Femur (tissue), 1 donor: ENCODE data around the gene ERC2.

Experiments used
- DNase-seq: peaks from one replicate; pipeline ENCODE4 v3.0.0-alpha.2; 2017

Gene ERC2

DNA sequence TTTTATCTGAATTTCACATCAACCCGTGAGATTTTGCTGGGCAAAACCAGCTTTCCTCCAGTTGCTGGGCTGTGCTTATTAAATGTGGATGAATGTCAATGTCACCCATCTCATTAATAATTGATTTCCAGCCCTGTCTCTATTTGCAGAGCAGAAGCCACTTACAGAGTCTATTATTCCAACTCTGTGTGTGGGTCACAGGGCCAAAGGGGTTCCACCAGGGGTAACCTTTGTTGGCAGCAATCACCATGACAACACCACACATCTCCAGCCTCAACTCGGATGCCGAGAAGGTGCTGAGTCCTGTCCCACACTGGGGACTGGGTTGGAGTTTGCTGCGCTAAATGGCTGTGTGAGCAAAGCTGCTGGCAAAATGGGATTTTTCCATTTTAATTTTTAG lies 930.1 kb downstream of the ERC2 start:
- no peak for DNase-seq

DNA sequence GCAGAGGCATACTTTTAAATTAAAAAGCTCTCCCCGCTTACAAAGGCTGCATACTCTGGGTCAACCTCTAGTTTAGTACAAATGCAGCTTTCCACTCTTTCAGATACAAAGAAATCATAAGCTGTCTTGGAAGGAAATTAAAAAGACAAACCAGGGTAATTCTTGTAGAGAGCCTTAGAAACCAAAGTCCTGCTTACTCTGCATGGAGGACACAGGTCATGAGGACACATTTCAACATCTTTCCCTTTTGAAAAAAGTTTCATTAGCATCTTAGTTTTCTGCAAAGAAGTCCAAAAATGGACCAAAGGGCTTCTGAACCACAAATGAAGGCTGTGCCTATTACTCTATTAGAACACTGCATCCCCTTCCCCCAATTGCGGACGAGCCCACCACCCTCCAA lies 930.7 kb downstream of the ERC2 start:
- DNase-seq: no peak

DNA sequence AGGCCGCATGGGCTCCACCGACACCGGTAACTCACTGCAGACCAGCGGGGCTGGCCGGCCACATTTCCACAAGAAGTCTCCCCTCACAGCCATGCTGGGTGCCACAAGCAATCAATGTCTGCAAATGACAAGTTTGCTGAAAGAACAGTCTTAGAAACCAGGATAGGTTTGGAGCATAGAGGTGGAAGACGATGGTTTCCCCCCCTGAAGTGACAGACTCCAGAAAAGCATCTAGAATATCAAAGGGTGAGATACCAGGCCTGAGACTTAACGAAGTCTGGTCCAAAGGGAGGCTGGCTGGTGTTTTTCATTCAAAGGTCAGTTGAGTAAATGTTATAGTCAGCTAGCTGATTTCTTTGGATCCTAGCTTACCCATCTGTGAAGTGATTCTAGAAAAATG lies 931.1 kb downstream of the ERC2 start:
- no peak for DNase-seq

DNA sequence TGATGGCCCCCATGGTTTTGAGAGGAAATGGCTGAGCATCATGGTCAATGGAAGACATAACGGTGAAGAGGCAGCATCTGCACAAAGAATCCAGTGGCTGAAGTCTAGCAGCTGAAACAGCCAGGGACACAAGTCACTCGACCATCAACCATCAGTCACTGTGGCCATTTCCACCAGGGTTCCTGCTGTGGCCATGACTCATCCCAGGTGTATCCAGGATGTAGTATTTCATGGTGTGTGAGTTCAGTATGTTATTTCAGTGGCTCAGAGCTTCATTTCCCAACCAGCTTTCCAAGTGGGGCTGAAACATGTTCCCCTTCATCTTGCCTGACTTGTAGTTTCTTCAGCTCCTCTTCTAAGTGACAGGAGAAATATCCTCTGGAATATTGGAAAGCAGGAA lies 933.4 kb downstream of the ERC2 start:
- no peak for DNase-seq

DNA sequence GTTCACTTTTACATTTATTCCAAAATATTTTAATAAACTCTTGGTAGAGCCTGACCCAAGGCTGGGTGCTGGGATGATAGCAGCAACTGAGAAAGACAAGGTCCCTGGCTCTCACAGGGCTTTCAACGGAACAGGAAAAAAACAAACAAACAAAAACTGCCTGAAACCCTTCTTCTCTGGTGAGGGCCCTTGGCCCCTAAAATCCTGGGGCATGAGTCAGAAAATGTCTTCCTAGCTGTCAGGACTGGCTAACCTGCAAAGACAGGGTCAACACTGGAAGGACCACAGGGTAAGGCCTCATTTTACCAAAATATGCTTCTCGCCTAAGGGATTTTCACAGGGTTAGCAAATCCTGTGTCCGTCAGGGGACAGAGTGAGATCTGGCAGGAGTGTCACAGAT lies 935.5 kb downstream of the ERC2 start:
- DNase-seq: no peak

DNA sequence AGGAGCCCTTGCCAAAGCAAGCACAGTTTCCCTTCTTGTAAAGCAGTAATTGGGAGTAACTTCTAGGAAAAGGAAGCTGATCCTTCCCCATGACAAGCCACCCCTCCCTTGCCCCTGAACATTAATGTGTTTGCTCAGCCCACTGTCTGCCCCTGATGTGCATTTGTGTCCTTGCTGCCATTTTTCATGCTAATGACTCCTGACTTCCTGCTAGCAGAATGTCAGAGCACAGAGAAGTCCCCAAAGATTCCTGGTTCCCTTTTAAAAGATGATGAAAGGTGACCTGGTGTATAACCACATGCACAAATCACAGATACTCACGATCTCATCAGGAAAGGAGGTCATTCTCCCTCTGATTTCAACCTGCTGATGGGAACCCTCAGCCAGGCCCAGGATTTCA lies 936.9 kb downstream of the ERC2 start:
- DNase-seq: no peak

DNA sequence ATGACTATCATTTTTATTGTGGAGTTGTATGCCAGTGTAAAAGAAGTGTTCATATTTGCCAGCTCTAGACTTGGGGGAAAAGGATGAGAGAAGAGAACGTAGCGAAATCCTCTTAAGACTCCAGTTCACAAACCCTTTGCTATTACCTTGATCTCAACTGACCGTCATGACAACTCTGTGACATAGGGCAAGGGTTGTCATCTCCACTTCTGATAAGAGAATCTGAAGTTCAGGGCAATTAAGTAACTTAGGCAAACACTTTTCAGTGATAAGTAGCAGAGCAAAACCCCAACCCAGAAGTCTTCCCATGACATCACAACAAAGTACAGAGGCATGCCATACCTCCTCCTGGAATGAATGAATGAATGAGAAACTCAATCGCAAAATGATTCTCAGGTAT lies 940.9 kb downstream of the ERC2 start:
- no peak for DNase-seq

DNA sequence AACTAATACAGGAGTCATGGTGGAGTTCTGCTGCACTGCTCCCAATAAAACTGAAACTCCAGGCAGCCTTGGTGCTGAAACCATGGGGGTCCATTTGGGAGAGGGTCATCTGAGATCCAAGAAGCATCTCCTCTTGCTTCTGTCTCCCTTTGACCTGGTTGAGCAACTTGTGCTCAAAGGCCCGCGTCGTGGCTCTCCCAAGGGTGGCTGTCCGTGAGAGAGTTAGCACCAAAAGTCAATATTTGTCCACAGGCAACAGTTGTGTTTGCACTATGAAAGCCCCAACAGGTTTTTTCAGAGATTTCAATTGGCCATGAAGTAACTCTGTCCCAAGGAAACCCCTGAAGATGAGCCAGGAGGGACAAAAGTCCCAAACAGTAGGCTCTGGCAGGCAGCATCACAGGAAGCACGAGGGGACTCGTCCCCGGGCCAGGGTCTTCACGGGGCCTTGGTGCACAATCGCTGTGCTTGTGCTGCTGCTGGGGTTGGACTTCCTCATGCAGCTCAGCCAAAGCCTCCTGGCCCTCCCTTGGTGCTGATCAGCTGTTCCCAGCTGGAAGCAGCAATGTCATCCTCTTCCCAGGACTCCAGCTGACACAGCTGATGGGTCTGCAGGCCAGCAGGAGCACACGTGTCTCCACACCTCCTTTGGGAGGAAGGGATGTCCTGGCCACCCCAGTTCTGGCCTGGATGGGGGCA lies 941.8 kb downstream of the ERC2 start:
- peak; percentile 47 for DNase-seq

DNA sequence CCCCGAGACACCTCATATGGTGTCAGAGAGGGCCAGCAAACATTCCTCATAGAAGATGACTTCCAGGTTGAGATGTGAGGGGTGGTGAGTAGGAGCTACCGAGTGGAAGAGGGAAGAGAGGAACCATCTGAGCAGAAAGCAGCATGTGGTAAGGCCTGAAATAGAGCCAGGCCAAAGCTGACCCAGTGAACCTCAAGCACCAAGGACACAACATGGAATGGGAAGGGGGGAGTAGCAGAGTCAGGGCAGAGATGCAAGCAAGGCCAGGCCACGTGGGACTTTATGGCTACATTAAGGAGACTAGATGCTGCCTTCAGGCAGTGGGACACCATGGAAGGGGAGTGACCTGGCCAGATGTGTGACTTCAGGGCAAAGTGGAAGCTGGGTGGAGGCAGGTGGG lies 942.8 kb downstream of the ERC2 start:
- DNase-seq: no peak

DNA sequence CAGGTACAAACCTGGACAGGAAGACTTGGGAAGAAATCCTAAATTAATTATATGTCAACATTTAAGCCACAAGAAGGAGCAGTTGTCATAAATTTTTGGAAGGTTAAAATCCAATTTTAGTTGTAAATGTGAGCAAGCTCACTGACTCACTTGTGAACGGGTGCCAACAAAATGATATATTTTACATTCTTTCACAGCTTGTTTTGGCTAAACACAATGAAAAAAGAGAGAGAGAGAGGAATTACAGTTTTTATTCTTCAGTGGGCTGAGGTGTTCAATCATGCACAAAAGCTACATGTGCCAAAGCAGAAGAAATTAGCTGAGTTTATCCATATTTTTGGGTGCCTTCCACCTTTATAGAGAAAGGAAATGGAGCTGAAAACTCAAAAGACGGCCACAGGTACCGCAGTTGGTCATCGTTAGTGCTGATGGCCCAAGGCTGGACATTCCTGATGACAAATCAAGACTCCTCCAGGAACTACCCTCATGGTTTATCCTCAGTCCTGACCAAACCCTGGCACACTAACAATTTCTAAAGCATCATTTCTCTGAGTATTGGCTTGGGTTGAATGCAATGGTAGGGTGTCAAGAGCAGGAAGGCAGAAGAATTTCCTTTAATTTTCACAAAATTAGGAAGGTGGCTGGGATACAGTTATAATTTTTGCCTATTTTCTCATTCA lies 943.6 kb downstream of the ERC2 start:
- no peak for DNase-seq

DNA sequence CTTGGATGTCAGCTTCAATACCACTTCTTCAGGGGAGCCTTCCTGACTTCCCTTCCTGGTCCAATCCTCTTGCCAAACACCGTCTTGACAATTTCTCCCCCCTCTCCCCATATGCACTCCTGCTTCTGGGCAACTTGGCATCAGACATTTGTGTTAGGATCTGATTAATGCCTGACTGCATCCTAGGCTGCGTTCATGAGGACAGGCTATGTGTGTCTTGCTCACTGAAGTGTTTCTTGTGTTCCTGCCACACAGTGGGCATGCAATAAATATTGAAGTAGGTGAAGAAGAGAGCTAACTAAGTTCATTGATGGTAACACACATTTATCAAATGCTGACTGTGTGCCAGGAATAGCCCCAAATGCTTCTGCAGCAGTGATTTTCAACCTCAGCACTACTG lies 944.8 kb downstream of the ERC2 start:
- no peak for DNase-seq

DNA sequence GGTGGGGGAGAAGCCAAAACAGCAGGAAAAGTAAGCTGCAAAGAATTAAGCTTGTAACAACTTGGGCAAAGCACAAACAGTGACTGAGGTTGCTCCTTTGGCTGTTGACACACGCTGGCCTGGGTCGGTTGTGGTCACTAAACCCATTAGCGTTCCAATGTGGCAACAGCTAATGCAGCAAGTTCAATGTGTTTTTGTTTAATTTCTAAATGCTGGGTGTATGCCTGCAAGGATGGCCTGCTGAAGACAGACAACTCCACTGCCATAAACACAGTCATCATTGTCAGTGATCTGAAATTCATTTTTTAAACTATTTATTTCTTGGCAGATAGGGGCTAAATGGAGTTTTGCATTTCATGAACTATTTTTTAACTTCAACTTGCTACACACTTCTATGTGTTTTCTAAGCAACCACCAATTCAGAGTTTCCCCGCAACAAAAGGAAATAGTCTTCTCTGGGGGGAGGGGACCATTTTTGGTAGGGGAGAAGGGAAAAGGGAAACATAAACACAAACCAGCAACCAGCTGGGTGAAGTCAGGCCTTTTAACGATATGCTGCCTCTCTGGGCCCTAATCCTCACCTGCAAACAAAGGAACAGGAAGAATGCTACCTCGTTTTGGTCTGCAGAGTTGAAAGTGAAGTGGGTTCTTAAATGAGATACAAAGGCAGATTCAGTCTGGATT lies 946.4 kb downstream of the ERC2 start:
- no peak for DNase-seq

DNA sequence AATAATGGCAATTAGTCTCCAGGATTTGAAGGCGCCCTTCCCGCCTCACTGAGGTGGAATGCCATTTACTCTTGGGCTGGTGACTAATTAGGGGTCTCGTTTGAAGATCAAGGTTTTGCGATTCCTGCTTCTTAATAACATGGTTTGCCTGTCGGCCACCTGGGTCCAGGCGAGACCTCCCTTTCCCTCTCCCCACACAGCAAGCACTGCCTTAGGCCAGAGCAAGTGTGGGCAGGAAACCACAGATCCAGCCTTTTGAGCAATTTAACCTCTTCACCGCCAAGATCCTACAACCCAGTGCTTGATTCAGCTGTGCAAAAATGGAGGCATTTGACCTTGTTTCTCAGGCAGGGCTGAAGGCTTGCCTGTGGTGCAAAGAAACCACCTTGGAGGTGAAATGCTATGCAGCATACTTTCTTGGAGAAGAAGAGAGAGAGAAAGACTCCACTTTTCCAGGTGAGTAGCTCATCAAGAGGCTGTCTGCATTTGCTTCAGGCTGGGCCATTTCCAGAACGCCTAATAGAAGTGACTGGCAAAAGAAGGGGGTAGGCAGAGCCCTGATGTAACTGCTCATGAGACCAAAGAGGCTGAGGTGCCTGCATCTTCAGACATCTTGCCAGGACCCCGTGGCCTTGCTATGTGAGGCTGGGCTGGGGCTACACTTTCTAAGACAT lies 947.1 kb downstream of the ERC2 start:
- DNase-seq: no peak

DNA sequence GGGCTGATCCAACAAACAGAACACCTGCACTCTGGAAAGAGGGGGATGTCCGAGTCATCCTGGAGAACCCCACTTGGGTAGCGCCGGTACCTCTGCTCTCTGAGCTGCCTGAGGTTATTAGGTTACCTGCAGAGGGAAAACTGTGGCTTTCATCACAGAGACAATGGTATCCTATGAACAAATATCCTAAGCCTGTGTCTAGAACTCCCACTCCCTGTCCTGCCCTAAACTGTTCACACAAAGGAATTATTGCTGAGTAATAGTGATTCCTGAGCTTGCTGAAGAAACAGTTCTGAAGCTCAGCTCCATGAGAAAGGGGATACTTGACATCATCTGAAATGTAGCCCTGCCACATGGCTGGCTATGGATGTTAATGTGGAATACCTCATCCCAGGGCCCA lies 949.2 kb downstream of the ERC2 start:
- no peak for DNase-seq

DNA sequence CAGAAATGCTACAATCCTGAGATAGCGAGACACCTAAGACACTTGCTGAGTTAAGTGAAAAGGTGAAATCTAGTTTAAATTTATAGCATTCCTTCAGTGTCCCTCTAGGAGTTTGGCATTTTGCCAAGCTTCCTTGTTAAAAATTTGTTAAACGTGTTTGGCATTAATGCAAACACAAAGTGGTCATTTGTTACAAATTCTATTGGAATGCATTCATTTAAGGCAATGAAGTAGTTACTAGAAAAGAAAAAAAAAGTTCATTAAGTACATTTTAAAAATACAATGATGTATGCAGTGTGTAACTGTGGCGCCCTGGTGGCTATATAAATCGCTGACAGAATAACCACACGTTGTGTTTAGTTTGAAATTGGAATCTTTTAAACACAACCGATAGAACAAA lies 949.8 kb downstream of the ERC2 start:
- DNase-seq: no peak

DNA sequence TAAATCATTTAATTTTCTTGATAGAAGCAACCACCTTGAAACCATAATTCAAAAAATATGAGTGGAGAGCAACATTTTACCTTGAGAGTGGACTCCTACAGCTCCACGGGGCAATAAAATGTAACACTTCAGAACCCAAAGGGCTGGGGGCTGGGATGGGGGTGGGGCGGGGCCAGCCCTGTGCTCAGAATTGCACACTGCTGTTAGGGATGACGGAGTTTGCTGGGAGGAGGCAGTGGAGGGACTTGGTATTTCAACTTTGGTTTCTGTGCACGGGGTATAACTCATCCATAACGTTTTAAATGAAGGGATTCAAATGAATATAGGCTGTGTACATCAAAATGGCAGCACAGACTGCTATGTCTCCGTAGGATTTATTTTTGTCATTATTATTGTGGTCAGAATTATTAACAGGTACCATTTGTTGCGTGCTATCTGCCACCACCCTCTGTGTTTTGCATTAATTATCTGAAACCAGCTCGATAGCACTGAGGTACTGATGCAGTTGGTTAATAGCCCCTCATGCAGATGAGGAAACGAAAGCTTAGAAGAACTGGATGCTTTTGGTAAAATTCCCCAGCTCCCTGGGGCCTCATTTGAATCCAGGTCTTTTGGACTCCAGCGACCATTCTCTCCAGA lies 951.8 kb downstream of the ERC2 start:
- no peak for DNase-seq

DNA sequence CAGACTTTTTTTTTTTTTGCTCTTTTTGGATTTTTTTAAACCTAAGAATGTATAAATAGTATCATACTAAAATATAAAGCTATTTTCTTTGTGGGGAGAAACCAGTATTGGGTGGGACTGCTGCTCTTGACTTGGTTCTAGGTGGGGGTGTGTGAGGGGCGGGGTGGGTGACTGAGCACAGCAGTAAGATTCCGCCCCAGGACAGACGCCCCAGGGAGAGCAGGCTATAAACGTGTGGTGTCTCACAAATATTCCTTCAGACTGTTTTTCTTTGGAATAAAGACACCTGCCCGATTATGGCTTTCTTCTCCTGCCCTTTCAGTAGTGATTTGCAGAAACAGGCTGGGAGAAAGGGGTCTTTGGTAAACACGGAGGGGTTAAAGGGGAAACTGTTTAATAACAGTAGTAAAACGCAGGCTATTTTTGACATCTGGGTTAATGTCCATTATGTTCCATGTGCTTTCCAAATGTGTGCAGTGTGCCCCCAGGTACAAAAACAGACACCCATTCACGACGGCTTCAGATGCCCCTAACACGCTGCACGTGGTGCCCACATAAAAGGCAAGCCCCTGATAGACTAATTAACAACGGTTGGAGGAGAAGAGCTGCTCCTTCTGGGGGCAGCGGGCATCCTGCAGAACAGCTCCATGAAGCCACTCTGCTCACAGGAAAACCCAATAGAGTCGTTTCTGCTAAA lies 952.6 kb downstream of the ERC2 start:
- no peak for DNase-seq

DNA sequence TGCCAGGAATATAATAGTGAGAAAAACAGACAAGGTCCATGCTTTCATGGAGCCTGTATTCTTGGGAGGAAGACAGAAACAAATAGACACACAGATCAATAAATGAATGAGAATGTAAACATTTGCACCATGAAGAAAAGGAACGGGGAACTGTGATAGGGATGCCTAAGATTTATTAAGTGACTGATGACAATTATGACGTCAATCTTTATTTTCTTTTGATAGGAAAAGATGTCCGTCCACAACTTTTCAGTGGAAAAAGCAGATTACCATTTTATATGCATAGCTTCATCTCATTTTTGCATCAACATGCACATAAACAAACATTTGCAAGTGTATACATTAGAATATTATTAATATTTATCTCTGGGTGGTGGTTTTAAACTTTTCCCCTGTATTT lies 953.3 kb downstream of the ERC2 start:
- DNase-seq: no peak

DNA sequence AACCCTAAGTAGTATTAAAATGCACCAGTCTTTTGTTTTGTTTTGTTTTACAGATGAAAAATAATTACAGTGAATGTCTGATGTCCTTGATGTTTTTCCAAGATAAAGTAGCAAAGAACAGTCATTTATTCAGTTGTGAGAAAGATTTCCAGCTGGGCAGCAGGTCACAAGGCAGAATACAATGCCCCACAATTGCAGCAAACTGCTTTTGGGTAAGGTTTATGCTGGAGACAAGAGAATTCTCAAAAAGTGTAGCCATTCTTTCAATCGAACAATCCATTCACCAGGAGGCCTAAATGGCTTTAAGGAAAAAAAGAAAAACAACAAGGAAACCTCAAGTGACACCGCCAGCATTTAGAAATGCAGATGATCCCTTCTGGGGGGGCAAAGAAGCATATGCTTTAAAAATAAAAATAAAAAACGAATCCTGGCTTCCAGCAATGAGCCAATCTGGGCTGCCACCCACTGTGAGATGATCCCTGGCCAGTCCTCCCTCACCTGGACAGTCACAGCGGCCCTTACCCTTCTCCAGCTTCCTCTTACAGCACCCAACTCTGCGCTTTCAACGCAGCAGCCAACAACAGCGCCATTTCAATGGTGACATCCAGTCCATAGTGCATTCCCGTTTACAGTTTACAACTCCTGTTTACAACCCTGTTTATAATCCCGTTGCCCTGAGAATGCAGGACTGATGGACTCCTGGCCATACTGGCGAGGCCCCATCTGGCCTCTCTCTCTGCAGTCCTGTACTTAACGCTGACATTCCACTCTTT lies 955.5 kb downstream of the ERC2 start:
- no peak for DNase-seq

DNA sequence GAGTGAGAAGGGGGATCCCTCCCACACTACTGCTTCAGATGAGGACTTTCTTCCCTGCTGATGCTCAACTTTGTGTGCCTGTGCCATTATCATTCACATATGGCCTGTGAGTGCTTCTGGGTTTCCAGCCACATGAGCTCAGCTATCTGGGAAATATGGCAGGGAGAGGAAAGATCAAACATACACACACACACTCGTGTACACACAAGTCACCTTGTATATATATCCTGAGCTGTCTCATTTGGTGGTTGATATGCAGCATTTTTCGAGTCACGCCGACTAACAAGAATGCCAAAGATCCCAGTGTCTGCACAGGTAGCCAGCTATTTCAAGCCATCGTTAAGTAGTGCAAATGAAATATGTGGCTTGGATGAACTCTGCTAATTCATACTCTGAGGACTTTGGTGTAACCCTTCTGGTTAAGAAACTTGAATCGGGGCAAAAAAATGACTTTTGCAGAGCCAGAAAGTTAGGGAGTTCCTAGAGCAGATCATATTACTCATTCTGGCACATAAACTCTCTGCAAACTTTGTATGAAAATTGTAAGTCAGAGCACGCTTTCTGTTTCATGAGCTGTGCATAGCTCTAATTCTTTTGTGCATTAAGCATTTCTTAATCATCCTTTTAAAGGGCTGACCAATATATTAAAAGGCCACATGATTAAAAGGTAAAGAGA lies 956.2 kb downstream of the ERC2 start:
- DNase-seq: no peak

DNA sequence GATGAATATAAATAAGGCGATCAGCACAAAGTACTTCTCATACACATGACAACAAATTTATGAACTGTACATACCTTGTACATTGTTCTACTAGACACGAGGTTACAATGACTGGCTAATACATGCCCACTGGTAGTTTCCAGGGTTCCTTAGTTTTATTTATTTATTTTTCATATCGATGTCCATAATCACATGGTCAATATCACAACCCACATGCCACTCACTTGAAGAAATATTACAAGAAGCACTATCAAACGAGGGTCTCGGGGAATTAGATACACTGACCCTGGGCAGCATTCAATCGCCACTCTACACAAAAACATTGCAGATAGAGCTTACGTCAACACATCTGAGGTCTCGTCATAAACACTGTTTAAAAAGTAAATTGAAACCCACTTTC lies 959.9 kb downstream of the ERC2 start:
- no peak for DNase-seq
